KOPT-K1 (cell line): ENCODE data around the gene UGT3A2.

Experiments
- H3K27ac ChIP-seq: fragments of 200-600 bp; sonication (generic); 2 replicates; pipeline ENCODE4 v1.5.1; 2016; ENCODE audit warnings: antibody characterized with exemption, mild to moderate bottlenecking, low read depth, low read length; ENCODE audit not compliant: poor library complexity, severe bottlenecking
- H3K36me3 ChIP-seq: fragments of 200-600 bp; sonication (generic); 2 replicates; pipeline ENCODE4 v1.5.1; 2017; ENCODE audit warnings: antibody characterized with exemption, mild to moderate bottlenecking, low read length, moderate library complexity; ENCODE audit not compliant: insufficient read depth
- H3K9me3 ChIP-seq: fragments of 200-600 bp; sonication (generic); 2 replicates; pipeline ENCODE4 v1.5.1; 2017; ENCODE audit warnings: antibody characterized with exemption, low read length, mild to moderate bottlenecking; ENCODE audit not compliant: insufficient read depth, poor library complexity, severe bottlenecking

UGT3A2 gene

DNA sequence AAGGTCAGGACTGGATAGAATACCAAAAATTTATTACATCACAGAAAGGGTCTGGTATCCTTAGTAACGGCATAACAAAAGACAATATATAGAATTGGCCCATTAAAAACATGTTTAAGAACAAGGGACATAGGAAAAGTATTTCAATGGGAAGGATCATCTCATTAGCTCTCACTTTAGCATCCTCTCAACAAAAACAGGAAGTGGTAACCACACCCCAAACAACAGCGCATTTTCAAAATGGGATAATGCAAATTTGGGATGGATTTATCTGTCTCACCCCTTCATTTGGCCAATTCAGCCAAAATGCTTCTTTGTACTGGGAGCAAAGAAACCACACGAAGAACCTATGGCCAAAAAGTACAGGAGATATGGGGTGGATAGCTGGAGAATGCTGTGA lies 65.7 kb downstream of the UGT3A2 start:
- Histone ChIP-seq H3K27ac (no peak overlapping the region), H3K9me3 (no peaks in the 10 kb centered on the region), H3K36me3 (no peaks in the 10 kb centered on the region)

DNA sequence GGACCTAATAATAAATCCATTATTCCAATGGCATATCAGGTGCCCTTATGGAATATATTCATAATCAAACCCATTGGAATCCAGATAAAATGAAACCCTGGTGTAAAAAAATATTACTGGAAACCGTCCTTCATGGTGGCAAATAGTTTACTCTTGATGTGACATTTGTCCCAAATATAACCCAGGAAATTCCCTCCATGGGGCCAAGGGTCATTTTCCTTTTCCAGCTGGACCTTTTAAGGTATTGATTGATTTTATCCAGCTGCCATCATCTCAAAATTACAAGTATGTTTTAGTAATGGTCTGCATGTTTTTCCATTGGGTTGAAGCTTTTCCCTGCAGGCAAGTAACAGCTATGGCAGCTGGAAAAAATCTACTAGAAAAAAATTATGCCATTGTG lies 67.1 kb downstream of the UGT3A2 start:
- no peaks in the 10 kb centered on the region for H3K36me3 ChIP-seq
- no peaks in the 10 kb centered on the region for H3K9me3 ChIP-seq
- no peak overlapping the region for H3K27ac ChIP-seq

DNA sequence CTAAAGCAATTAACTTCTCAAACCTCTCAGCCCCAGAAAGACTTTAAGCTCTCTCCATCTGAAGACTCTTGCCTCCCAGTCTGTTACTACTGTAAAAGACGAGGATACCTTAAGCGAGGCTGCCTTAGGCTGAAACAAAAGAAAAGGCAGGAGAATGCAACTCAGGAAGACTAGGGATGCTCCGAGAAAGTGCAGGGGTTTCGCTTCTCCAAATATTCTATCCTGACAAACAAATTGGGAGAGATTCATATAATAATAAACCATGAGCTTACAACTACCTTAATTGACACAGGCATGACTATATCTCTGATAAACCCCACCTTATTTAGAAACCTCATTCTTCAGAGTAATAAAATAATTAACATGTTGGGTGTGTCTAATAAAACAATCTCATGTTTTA lies 70.6 kb downstream of the UGT3A2 start:
- Histone ChIP-seq H3K36me3 (no peaks in the 10 kb centered on the region), H3K9me3 (no peaks in the 10 kb centered on the region)

DNA sequence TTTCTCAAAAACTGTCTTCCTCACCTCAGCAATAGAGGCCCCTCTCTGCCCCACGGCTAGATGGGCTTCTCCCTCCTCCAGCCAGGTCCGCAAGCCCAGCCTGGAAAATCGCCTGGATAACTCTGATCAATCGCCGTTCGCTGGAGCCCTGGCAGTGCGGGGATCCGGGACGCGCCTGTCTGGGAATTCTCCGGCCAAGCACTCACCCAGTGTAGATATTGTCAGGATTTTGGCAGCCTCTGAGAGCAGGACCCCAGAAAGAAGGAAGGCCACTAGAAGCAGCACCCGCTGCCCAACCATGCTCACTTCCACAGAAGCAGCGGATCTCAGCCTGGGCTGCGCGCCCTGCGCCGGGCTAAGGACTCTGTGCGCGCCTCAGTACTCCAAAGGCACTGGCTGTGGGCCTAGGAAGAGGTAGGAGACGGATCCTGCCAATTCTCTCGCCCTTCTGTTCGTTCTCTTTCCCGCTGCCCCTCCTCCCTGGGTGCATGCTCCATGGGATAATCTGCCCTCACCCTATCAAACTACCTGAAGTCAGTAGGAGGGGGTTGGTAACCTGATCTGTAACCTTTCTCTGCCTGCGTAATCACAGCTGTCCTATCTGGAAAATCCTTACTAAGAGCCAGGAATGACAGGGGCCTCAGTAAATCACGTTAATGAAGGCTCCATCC lies 75.6 kb downstream of the UGT3A2 start, which contains the start of gene UGT3A1:
UGT3A1 (minus strand) TSS at position 450 of the 671 bp plus-strand sequence; CDS start at position 300, 150 bp downstream.
- no peak within 1 kb of the TSS for H3K27ac ChIP-seq

More for the DNA sequence above, 70.6 kb downstream of the UGT3A2 start:
- no peak overlapping the region for H3K27ac ChIP-seq

DNA sequence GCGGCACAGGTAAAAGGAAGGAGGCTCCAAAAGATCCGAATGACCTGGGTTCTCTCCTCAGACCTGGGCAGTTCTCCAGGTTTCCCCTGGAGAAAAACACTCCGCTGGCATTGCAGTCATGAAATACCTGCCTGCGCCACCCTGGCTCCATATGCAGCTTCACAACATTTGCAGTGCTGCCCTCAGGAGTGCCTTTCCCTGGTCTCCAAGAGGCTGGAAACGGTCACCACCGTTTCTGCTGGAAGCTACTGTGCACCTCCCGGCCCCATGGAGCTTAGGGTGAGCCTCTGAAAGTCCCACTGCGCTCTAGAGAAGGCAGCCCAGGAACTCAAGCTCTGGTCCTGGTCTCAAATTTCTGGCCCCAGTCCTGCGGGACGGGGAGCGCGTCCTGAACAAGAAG lies 76.2 kb downstream of the UGT3A2 start:
- H3K36me3 ChIP-seq: no peaks in the 10 kb centered on the region

More for the DNA sequence above, 75.6 kb downstream of the UGT3A2 start, which contains the start of gene UGT3A1:
- Histone ChIP-seq H3K9me3 (no peaks in the 10 kb centered on the region), H3K36me3 (no peaks in the 10 kb centered on the region)

DNA sequence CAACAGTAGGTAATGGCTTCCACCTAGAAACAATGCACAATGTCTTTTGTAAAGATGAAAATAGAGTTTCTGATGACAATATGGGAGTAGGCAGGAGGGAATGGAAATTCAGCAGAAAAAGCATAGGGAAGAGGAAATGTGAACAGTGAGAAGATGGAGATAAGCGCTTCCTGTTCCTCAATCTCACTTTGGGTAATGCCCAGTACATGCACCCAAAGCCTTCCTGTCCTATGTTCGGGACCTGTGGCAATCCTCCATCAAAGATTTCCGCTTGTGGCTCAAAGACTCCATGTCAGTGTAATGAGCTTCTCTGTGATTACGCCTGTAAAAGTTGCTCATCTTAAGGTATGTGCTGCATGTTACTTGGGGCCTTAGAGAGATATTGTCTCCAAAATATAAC lies 78.2 kb downstream of the UGT3A2 start:
- H3K27ac ChIP-seq: no peak overlapping the region

More for the DNA sequence above, 76.2 kb downstream of the UGT3A2 start:
- H3K9me3 ChIP-seq: no peaks in the 10 kb centered on the region
- H3K27ac ChIP-seq: no peak overlapping the region

DNA sequence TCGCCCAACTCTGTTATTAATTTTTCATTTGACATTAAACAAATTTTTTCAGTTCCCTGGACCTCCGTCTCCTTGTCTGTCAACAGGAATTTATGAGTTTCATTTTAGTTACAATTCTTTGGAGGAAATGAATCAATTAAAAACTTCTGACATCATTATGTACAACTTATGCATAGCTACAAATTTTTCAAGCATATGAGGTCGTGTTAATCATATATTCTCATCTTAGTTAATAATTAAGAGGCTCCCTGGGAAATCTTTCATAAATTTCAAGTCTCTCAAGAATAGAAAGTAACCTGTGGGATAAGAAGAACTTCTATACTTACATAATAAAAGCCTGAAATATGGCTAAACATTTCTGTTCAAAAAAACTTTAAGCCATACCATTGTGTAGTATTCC lies 78.9 kb downstream of the UGT3A2 start:
- H3K36me3 ChIP-seq: no peaks in the 10 kb centered on the region
- H3K27ac ChIP-seq: no peak overlapping the region
- peaks cover 4% of the 10 kb centered on the region for H3K9me3 ChIP-seq

More for the DNA sequence above, 78.2 kb downstream of the UGT3A2 start:
- H3K9me3 ChIP-seq: no peaks in the 10 kb centered on the region
- no peaks in the 10 kb centered on the region for H3K36me3 ChIP-seq
